Natural killer cell (primary cell): ENCODE data around the gene SLC35F1. TPM values are rescaled to one million over a fixed set of nuclear protein-coding genes. Genes with fewer than 3 reads are reported as not detected.
"Not testable (repeated sequence)": the region's sequence is repeated elsewhere in the genome, so short reads cannot be mapped to it uniquely, and the experiment has no call there.

ENCODE experiments used
- ATAC-seq, 3 donors: fragments of 150-1000 bp in 2 of 3; fragments of 200-7000 bp in 1 of 3; cut with Tn5 transposase; 1 replicate in 1 of 3; 2 replicates in 2 of 3; pipeline ENCODE4 v1.10.0; 2021; ENCODE audit warnings: mild to moderate bottlenecking in 2 of 3, moderate library complexity in 2 of 3
- DNase-seq, 2 donors: peaks; one replicate each; pipeline versions ENCODE4 v3.0.0 to v3.0.0-alpha.2; 2013 to 2021; ENCODE audit warnings: mixed read lengths in 1 of 2
- H3K27ac ChIP-seq: one replicate; pipeline ENCODE4 v1.5.1; 2013; ENCODE audit warnings: mild to moderate bottlenecking, low read length
- H3K27me3 ChIP-seq: one replicate; pipeline ENCODE4 v1.6.1; 2013; ENCODE audit warnings: low read length; ENCODE audit not compliant: control insufficient read depth, insufficient read depth
- H3K36me3 ChIP-seq: one replicate; pipeline ENCODE4 v1.6.1; 2013; ENCODE audit warnings: low read length; ENCODE audit not compliant: control insufficient read depth, insufficient read depth
- H3K4me1 ChIP-seq: one replicate; pipeline ENCODE4 v1.6.1; 2013; ENCODE audit warnings: low read length; ENCODE audit not compliant: control insufficient read depth, insufficient read depth
- H3K4me3 ChIP-seq: one replicate; pipeline ENCODE4 v1.5.1; 2013; ENCODE audit warnings: low read length
- H3K9me3 ChIP-seq: one replicate; pipeline ENCODE4 v1.6.1; 2013; ENCODE audit warnings: low read length; ENCODE audit not compliant: control insufficient read depth, insufficient read depth
- H3K27ac Mint-ChIP-seq, 2 donors: one replicate each; pipeline ENCODE4 v1.8.0; 2022; ENCODE audit warnings: mild to moderate bottlenecking in 2 of 2, mixed read lengths in 2 of 2, moderate library complexity in 1 of 2
- H3K27me3 Mint-ChIP-seq, 2 donors: one replicate each; pipeline ENCODE4 v1.8.0; 2022; ENCODE audit warnings: low read depth in 2 of 2, mixed read lengths in 2 of 2
- H3K36me3 Mint-ChIP-seq: one replicate; pipeline ENCODE4 v1.8.0; 2022; ENCODE audit warnings: mixed read lengths
- H3K4me1 Mint-ChIP-seq, 2 donors: one replicate each; pipeline ENCODE4 v1.8.0; 2022; ENCODE audit warnings: mixed read lengths in 2 of 2
- H3K4me3 Mint-ChIP-seq: one replicate; pipeline ENCODE4 v1.8.0; 2022; ENCODE audit warnings: mild to moderate bottlenecking, moderate library complexity, mixed read lengths
- H3K9me3 Mint-ChIP-seq, 2 donors: one replicate each; pipeline ENCODE4 v1.8.0; 2022; ENCODE audit warnings: mixed read lengths in 2 of 2
- CTCF ChIP-seq: fragments of 200-600 bp; IDR thresholded peaks from one replicate; pipeline ENCODE4 v1.8.0; 2022; ENCODE audit warnings: antibody characterized with exemption
- WGBS: methylation state at CpG from one replicate; pipeline ENCODE4 v1.1.7; 2013; ENCODE audit warnings: missing lambda C conversion rate; ENCODE audit not compliant: insufficient coverage; 5-methylcytosine and 5-hydroxymethylcytosine counted together
- intact Hi-C: fragments of 100-400 bp; cut with micrococcal nuclease; formaldehyde crosslinking; loops from one replicate; pipeline ENCODE4 v1.14.2; 2022
- total RNA-seq, 4 donors: library from RNA; stranded (reverse); fragments of 120-200 nt in 1 of 4; gene quantifications; one replicate each; pipeline versions ENCODE4 v1.2.3 to v1.2.4, GENCODE V29; 2013 to 2022

The SLC35F1 gene
- not detected for total RNA-seq
- not detected for total RNA-seq (2013)

- H3K4me1 Mint-ChIP-seq: no peaks in the 10 kb centered on the region
- Histone ChIP-seq H3K27me3 (peaks cover 26% of the 10 kb centered on the region), H3K4me3 (no peak within 1 kb of the TSS), H3K9me3 (no peaks in the 10 kb centered on the region), H3K4me1 (peaks cover 4% of the 10 kb centered on the region), H3K27ac (no peak within 1 kb of the TSS), H3K36me3 (no peaks in the 10 kb centered on the region)
- WGBS: under 1% methylated on average over 82 of the region's 82 CpGs
- ATAC-seq (peak in 2 of 3 donors; percentile 62 to 77), DNase-seq (peak in 1 of 2 donors; percentile 27)
- no peaks in the 10 kb centered on the region for H3K9me3 Mint-ChIP-seq
- peak within 1 kb of the TSS; percentile 84 for H3K4me3 Mint-ChIP-seq
- H3K27me3 Mint-ChIP-seq: peaks cover 52 to 69% of the 10 kb centered on the region in 2 donors
- no peak for TF ChIP-seq CTCF
- H3K36me3 Mint-ChIP-seq: no peaks in the 10 kb centered on the region
- no peak within 1 kb of the TSS for H3K27ac Mint-ChIP-seq
- intact Hi-C loops: no loop called here
Observed at GRCh38 chr6:117906958-117907600, at the start of gene SLC35F1. SLC35F1 (plus strand) TSS chr6:117907264.

GRCh38 chr6:117858601-117859000 is 48.5 kb upstream of the SLC35F1 start:
- H3K27me3 Mint-ChIP-seq, intact Hi-C loops, DNase-seq, H3K36me3 ChIP-seq, H3K4me1 Mint-ChIP-seq, H3K27ac Mint-ChIP-seq, H3K9me3 ChIP-seq, H3K9me3 Mint-ChIP-seq, H3K27me3 ChIP-seq, ATAC-seq, H3K27ac ChIP-seq, H3K36me3 Mint-ChIP-seq, H3K4me3 ChIP-seq, H3K4me3 Mint-ChIP-seq, H3K4me1 ChIP-seq: not testable (repeated sequence)
- 86% methylated on average over 1 of the region's 2 CpGs for WGBS

GRCh38 chr6:117861545-117861944 is 45.5 kb upstream of the SLC35F1 start:
- Histone ChIP-seq H3K4me1 (no peaks in the 10 kb centered on the region), H3K36me3 (no peaks in the 10 kb centered on the region), H3K9me3 (no peaks in the 10 kb centered on the region), H3K27me3 (no peaks in the 10 kb centered on the region), H3K27ac (no peak overlapping the region), H3K4me3 (no peak overlapping the region)
- H3K27ac Mint-ChIP-seq: no peak overlapping the region
- H3K4me3 Mint-ChIP-seq: no peak overlapping the region
- peaks cover 2 to 4% of the 10 kb centered on the region in 2 donors for H3K9me3 Mint-ChIP-seq
- peaks cover 0 to 2% of the 10 kb centered on the region in 2 donors for H3K27me3 Mint-ChIP-seq
- no peaks in the 10 kb centered on the region for H3K4me1 Mint-ChIP-seq
- TF ChIP-seq CTCF: no peak
- no peak for DNase-seq
- H3K36me3 Mint-ChIP-seq: no peaks in the 10 kb centered on the region
- intact Hi-C loops: no loop called here
- 90% methylated on average over 2 of the region's 3 CpGs for WGBS
- no peak for ATAC-seq

GRCh38 chr6:117866561-117866960 is 40.5 kb upstream of the SLC35F1 start:
- intact Hi-C loops: no loop called here
- Histone ChIP-seq H3K36me3 (no peaks in the 10 kb centered on the region), H3K27me3 (no peaks in the 10 kb centered on the region), H3K4me3 (no peak overlapping the region), H3K9me3 (no peaks in the 10 kb centered on the region), H3K4me1 (no peaks in the 10 kb centered on the region), H3K27ac (no peak overlapping the region)
- no peak for ATAC-seq
- WGBS: 47% methylated on average over 4 of the region's 4 CpGs
- no peak for DNase-seq
- Mint-ChIP-seq H3K27ac (no peak overlapping the region), H3K9me3 (peaks cover 0 to 2% of the 10 kb centered on the region in 2 donors), H3K4me1 (no peaks in the 10 kb centered on the region), H3K27me3 (peaks cover 0 to 4% of the 10 kb centered on the region in 2 donors), H3K4me3 (no peak overlapping the region), H3K36me3 (no peaks in the 10 kb centered on the region)
- no peak for TF ChIP-seq CTCF
